Stimulated activated CD4-positive, alpha-beta T cell treated with anti-CD3 and anti-CD28 coated beads, Interleukin-1b, Interleukin-23, amount 100 ng/mL, for 24 hours (primary cell): ENCODE data around the gene REEP6.
"Not testable (repeated sequence)": the region's sequence is repeated elsewhere in the genome, so short reads cannot be mapped to it uniquely, and the experiment has no call there.

Source experiments
- DNase-seq, 4 experiments: peaks; one replicate each; pipeline ENCODE4 v3.0.0-alpha.2; 2020; ENCODE audit warnings: low read depth in 4 of 4, low spot score in 1 of 4

Gene REEP6

DNA sequence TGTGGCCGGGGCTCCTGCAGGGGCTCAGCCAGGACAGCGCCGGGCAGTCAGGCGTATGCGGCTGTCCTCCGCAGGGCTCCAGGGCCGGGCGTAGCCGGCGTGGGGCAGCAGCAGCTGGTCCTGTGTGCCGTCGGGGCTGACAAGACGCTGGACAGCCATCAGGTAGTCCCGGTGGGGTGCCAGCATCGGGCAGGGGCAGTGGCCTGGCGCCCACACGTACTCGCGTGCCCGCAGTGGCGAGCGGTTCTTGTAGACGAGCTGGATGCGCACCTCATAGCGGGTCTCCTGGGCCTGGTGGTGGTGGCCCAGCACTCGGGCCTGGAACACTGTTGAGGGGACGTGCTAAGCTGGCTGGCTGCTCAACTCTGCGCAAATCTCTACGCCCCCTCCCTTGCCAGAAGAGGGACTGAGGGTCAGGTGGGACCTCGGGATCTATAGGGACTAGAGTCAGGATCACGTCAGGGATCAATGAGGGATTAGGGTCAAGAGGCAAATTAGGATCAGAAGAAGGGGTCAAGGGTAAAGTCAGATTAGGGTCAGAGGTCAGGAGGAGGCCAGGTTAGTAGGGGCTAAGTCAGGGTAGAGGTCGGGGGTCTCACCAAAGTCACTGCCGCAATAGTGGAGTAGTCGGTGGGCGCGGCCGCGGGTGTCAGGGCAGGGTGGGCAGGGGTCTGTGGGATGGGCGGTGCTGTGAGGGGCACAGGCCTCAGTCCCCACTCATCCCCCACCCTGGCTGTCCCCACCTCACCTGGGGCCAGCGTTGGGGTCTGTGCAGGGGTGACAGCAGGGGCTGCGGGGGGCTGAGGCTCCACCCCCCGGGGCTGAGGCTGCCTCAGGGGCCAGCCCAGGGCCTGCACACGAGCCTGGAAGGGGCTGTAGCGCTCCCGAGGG lies 15.3 kb downstream of the REEP6 start:
- DNase-seq: no peak

DNA sequence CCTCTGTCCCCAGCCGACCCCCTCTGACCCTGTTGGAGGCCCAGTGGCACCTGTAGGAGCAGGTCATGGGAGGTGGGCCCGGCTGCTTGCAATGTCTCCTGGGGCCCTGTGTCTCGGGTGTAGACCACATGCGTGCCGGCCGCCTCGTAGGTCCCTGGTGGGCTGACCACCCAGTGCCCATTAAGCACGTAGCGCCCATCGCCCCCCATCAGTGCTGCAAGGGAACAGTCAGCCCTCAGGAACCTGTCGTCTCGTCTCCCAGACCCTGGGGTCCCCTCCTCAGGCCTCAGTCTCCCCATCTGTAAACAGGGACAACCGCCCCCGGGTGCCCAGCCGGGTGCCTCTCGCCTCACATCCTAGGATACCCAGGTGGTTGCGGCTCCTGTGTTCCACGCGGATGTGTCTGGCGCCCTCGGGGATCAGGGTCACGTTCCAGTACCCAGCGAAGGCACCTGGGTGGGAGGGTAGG lies 16.2 kb downstream of the REEP6 start:
- no peak for DNase-seq

DNA sequence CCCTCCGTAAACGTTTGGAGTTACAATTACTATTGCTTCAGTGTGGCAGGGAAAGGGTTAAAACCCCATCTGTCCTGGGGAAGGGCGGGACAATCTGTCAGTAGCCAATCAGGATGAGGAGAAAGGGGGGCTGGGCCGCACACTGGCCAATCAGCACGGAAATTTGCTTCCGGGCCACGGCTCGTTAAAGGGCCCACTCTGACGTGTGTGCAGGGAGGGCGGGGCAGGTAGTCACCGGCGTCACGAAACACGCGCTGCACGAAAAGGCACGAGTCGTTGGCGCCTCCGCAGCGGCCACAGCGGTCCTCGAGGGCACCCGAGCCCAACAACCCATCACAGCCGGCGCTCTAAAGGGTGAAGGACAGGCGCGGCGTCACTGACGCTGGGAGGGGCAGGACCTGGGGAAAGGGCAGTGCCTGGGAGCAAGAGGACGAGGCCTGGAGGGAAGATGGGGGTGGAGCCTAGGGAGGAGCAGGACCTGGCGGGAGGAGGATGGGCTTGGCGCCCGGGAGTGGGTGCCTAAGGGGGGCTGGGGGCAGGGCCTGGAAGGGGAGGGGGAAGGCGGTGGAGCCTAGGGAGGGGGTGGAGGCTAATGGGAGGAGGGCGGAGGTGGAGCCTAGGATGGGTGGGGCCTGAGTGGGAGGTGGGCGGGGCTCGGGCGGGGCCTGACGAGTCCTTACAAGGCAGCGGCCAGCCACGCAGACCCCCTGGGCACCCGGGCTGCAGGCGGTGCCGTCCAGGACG lies 17.0 kb downstream of the REEP6 start:
- DNase-seq: peak; percentile 75 to 86 (median 82)

DNA sequence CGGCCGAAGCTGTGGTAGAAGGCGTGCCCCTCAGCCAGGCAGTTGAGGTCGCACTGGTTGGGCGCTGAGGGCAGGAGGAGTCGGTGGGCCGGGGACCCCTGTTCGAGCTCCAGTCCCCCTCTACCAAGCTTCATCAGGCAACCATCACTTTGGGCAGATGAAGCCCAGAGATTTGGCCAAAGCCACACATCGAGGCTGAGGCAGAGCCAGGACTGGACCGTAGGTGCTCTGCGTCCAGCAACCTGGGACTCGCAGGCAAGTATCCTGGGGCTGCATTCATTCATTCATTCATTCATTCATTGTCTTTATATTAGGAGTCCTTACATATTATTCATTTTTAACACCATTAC lies 17.5 kb downstream of the REEP6 start:
- DNase-seq: no peak

DNA sequence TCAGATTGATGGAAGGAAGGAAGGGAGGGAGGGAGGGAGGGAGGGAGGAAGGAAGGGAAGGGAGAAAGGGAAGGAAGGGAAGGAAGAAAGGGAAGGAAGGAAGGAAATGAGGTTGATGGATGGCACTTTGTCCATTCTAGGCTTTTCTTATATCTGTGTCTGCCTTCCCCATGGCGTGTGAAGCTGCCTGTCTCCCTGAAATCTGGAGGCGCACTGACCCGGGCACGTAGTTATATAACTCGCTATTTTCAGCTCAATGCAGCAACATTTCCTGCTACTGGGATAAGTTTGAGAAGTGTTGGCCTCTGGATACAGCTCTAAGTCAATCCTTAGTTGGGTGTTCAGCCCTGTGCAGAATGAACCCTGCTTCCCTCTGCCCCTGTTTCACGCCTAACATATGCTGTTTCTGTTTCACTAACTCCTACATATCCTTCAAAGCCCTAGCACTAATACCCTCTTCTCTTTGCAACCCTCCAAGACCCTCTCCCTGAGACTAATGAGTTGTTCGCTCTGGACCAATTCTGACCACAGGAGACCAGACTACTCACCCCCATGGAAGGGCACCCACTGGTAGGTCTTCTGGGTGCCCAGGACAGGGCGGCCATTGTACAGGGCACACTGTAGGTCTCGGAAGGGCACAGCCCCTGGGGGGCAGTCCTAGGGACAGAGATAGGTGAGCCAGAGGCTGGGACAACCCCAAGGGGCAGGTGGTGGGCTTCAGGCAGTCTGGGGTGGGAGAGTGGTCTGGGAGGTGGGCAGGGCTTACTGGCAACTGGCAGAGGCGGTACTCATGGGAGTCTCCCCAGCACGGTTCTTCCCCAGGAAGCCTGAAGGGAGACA lies 18.8 kb downstream of the REEP6 start:
- no peak for DNase-seq

DNA sequence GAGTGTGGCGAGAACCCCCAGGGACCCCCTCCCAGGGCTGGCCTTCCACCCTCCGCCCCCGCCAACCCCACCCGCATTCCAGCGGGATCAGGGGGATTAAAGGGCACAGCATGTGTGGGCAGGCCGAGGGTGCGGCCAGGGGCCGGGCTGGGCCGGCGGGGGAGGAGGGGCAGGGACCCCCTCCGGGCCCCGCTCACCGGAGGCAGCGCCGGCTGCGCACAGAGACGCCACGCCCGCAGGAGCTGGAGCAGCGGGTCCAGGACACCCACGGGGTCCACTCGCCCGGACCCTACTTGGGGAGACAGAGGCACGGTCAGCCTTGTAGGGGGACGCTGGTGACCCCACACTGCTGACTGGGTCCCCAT lies 19.4 kb downstream of the REEP6 start:
- DNase-seq: no peak

DNA sequence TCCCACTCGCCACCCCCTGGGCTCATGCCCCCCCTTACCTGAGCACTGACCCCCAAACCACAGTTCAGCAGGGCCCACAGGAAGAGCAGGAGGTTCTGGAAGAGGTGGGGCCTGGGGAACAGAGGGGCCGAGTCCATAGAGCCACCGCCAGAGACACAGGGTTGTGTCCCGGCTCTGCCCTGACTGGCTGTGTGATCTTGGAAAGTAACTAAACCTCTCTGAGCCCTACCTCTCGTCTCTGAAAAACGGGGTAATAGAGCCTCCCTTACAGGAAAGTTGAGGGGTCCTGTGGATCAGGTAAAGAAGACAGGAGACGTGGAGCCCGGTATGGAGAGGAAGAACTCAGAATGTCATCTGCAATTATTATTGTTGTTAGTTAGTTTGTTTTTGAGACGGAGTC lies 19.8 kb downstream of the REEP6 start:
- no peak for DNase-seq

DNA sequence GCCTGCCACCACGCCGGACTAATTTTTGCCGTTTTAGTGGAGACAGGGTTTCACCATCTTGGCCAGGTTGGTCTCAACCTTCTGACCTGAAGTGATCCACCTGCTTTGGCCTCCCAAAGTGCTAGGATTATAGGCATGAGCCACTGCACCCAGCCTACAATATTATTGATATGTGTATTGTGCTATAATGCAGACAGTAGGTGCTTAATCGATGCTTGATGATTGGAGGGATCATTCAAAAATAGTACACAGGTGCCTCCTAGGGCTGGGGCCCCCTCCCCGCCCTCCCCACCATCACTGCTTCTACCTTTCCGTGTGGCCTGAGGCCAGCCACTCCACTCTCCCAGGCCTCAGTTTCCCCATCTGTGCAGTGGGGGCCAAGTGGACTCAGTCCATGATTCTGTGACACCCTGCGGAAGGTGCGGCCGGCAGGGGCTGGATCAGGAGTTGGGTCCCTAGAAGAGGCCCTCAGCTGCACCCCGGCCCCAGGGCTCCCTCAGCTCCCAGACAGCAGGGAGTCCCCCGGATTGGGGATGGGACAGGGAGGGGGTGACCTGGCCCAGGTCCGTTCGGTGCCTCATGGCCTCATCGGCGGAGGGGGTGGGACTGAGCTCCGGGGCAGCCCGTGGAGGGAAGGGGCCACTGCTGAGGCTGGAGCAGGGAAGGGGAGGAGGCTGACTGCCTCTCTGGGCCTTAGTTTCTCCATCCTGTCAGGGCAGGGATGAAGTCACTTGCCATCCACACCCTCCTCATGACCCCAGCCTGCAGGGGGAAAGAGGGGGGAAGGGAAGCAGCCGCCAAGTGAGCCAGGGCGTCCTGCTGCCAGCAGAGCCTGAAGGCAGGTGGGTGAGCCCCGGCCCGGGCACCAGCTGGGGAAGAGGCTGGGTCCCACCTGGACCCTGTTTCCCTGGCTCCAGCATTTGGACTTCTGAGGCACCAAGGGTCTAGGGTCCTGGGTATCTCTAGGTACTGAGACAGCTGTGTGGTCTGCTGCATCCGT lies 20.6 kb downstream of the REEP6 start:
- DNase-seq: no peak

DNA sequence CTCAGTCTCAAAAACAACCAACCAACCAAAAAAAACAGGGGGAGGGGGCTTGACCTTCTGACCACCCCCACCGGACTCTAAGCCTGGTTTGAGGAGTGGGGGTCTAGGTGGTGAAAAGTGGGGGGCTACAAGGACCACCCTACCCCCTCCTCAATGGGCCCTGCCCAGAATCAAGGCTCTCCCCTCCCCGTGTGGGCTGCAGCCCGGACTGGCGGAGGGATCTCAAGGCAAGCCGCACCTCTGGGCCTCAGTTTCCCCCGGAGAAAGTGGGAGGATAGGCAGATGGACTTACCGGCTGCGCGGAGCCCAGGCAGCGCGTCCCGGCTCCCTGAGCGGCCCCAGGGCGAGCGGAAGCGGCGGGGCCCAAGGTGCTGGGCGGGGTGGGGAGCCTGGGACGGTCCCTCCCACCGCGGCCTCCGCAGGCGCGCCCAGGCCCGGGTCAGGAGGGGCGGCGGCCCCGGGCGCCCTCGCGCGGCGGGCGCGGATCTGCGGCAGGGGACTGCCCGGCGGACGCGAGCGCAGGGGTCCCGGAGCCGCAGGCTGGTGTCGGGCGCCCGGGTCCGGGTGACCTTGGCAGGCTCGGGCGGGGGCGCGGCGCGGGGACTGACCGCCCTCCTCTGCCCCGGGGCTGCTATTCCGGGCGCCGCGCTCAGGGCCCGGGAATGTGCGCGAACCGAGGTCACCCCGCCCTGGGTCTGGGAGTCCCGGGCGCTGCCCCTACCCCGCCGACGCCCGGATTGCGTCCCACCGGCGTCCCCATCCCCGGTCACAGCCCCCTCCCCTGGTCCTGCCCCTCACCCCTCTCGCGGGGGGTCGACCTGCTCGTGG lies 21.9 kb downstream of the REEP6 start, which contains the start of gene ADAMTSL5:
Gene ADAMTSL5, minus strand, starts transcription at position 349 of the 828 bp plus-strand sequence. CDS start 2,076 bp downstream, outside the sequence.
- peak; percentile 35 to 70 (median 46) for DNase-seq

DNA sequence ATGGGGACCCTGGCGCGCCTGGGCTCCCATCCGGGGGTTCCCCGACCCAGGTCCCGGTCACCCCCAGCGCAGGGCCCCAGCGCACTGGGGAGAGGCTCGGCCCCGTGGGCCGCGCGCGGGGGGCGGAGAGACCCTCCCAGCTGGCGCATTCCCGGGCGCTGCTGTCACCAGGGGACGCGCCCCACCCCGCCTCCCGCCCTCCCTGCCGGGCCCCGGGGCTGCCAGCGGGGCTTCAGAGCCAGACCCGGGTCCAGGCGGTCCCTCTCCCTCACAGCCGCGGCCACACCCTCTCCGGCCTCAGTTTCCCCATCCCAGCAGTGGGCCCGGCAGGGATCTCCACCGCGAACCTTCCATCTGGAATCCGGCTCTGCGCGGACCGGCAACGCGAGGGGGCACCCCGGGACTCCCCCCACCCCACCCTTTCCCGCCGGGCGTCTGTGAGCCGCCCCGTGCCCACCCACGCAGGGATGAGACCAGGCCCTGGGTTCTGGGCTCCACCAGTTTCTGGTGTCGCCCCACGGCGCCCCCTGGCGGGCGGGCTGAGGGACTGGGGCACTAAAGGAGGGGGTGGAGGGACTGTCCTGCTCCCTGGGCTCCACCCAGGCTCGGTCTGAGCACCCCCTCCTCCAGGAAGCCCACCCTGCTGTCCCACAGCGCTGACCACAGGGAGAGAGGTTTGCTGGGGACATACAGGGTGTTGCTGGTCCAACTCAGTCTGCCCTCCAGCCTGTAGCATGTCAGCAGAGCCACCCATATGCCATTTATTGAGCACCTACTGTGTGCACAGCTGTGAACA lies 22.7 kb downstream of the REEP6 start:
- peak; percentile 36 to 60 (median 51) for DNase-seq

DNA sequence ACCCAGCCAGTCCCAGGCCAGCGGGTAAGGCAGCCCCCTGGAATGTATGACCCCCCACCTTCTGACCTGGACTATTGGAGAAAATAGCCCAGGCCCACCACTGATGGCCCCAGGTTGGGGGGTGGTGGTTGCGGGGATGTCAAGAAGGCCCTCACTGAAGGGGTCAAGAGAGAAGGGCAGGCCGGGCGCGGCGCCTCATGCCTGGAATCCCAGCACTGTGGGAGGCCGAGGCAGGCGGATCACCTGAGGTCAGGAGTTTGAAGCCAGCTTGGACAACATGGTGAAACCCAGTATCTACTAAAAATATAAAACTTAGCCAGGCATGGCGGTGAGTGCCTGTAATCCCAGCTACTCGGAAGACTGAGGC lies 23.3 kb downstream of the REEP6 start:
- no peak for DNase-seq

DNA sequence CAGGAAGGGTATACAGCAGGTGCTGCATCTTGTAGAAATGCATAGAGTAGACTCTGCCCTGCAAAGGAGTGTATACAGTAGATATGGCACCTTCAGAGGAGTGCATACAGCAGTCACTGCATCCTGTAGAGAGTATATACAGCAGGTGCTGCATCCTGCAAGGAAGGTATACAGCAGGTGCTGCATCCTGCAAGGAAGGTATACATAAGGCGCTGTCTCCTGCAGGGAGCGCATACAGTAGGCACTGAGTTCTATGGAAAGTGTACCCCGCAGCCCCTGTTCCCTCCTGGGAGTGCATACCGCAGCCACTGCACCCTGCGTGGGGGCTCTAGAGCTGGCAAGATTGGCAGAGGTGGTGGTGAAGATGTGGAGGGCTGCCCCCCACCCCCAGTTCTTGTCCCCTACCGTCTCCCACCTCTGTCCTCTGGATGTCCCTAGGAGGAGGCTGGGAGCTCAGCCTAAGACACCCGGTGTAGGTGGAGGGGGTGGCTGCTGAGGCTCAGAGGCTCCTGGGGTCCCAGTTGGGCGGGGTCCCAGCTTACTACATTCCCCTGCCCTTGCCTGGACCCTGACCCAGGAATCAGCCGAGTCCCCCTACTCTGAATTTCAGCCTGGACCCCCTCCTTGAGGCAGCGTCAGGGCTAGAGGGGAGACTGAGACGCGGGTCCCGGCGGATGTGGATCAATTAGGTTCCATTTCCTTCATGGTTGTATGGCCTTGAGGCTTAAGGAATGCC lies 24.2 kb downstream of the REEP6 start:
- no peak for DNase-seq

DNA sequence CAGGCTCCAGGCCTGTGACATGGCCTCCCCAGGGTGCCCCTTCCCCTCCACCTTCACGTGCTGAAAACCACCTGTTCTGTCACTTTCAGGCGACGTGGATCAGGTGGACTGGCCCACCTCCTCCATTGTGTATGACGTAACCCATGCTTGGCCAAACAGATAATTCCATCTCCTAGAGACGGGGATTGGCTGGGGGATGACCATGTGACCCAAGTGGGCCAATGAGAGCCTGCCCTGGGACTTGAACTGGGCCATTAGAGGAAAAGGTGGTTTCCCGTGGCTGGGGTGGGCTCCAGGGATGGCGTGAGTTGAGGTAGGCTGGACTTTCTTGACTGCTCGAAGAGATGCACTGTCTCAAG lies 25.4 kb downstream of the REEP6 start:
- no peak for DNase-seq

DNA sequence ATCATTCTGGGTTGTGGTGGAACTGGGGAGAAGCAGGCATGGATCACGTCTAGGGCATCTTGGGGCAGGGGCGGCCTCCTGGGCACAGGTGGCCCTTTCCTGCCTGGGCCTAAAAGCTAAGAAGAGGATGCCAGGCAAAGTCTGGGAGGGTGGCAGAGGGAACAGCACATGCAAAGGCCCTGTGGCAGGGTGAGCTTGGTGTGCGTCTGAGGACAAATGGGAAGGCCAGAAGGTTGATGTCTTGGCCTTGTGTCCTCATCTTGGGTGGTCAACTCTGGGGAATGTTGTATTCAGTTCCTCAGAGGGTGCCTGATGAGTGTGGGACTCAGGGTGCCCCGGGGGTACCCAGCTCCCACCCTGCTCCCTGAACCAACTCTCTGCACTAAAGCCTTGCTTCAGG lies 27.5 kb downstream of the REEP6 start:
- DNase-seq: no peak

DNA sequence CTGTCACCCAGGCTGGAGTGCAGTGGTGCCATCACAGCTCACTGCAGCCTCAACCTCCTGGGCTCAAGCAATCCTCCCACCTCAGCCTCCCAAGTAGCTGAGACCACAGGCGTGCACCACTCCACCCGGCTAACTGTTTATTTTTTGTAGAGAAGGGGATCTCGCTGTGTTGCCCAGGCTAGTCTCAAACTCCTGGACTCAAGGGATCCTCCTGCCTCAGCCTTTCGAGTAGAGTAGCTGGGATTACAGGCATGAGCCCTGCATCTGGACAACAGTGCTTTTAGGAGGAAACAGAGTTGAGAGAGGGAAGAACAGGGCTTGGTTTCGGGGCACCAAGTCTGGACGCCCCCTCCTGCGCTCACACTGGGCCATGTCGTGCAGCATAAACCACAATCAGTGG lies 28.8 kb downstream of the REEP6 start:
- DNase-seq: not testable (repeated sequence)

DNA sequence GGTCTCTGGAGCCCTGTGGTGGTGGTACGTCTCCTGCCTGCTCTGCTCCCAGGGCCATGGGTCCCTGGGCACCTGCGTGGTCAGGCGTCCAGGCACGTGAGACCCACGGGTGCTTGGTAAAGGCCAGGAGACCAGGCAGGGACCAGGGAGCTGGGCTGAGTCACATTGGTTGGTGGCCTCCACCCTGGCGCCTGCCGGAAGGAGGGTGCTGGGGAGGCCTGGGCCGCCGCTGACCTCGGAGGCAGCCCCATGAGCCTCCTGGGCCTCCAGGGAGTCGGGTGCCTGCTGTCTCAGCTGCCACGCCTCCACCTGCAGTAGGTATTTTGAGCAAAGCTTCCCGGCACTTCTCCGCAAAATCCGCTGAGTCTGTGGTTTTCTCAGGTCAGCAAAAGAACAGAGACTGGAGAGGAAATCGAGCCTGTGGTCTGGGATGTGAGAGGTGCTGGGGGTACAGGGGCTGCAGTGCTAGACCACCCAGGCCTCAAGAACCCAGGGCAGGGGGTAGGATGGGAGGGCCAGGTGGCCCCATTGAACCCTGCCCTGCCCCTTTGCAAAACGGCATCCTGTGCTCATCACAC lies 29.3 kb downstream of the REEP6 start:
- DNase-seq: no peak

DNA sequence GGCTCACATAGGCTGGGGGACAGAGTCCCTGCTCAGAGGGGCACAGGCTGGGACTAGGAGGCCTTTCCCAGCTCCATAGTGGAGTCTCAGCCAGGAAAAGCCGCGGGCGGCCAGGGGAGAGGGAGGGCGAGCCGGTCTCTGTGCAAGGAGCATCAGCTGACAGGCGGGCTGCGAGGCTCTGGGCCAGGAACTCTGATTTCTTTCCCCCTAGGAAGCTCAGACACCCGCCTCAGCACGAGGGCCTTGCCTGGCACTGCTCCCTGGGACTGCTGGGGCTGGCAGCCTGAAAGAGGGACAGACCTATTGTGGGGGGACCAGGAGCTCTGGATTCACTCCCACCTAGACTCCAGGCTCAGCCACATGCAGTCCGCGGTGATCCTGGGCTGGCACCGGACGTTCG lies 30.7 kb downstream of the REEP6 start:
- no peak for DNase-seq

DNA sequence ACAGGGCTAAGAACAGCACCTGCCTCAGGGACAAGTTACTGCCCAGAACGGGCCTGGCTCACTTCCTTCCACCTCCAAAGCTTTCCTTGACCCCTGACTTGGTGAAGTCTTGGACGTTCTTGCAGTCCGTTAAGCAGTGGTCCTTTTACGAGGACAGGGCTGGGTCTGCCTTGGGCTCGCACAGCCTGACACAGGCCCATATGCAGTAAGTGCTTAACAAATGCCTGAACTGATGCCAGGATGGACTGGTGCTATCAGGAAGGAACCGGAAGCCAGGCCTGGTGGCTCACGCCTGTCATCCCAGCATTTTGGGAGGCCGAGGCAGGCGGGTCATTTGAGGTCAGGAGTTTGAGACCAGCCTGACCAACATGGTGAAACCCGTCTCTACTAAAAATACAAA lies 31.1 kb downstream of the REEP6 start:
- DNase-seq: no peak
